OCI-LY7 (cell line): ENCODE results near the gene RUFY3.
"Not testable (repeated sequence)": the region's sequence is repeated elsewhere in the genome, so short reads cannot be mapped to it uniquely, and the experiment has no call there.

Experiments used
- CTCF ChIP-seq: fragments of 200-600 bp; sonication (generic); conservative IDR thresholded peaks from 2 replicates; pipeline ENCODE4 v1.5.1; 2014; ENCODE audit warnings: mild to moderate bottlenecking, antibody characterized with exemption, low read length, moderate library complexity, mixed read lengths
- EZH2phosphoT487 ChIP-seq: fragments of 200-600 bp; sonication (generic); IDR thresholded peaks from 2 replicates; pipeline ENCODE4 v1.6.1; 2018; ENCODE audit warnings: low read depth, borderline replicate concordance, mild to moderate bottlenecking, mixed run types, antibody characterized with exemption, low read length, moderate library complexity, mixed read lengths

GRCh38 chr4:70702592-70702991 is 19.2 kb upstream of the RUFY3 start:
- not testable (repeated sequence) for TF ChIP-seq CTCF, EZH2phosphoT487
